Astrocyte (in vitro differentiated cells and primary cell): ENCODE data around the gene TXLNA.

Source experiments
- CTCF ChIP-seq: IDR thresholded peaks from 2 replicates; pipeline ENCODE4 v1.5.1; 2011; ENCODE audit warnings: low read depth, mild to moderate bottlenecking, inconsistent platforms, low read length, moderate library complexity; ENCODE audit not compliant: insufficient read depth
- EZH2 ChIP-seq: IDR thresholded peaks from 2 replicates; pipeline ENCODE4 v1.6.1; 2012; ENCODE audit warnings: mild to moderate bottlenecking, low read length, inconsistent platforms; ENCODE audit not compliant: insufficient read depth

GRCh38 chr1:32247452-32247851 is 68.0 kb downstream of the TXLNA start:
- TF ChIP-seq CTCF (no peak), EZH2 (no peak)
